Measurements from ENCODE around the gene DHX35.

DNA sequence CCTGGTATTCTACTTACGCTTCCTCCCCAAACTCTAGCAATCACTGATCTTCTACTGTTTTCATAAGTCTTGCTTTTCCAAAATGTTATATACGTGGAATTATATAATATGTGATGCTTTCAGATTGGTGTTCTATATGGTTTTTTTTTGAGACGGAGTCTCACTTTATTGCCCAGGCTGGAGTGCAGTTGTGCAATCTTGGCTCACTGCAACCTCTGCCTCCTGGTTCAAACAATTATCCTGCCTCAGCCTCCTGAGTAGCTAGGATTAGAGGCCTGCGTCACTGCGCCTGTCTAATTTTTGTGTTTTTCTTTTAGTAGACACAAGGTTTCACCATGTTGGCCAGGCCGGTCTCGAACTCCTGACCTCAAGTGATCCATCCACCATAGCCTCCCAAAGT, 46.8 kb upstream of the DHX35 start:
- no peak for TF ChIP-seq PATZ1 (CRISPR knock-in tag; IDR thresholded peaks at IDR 0.05; ENCODE audit: borderline replicate concordance)
- no peak for TF ChIP-seq OSR1 (CRISPR knock-in tag; IDR thresholded peaks at IDR 0.05)
- TF ChIP-seq ZNF70 (CRISPR knock-in tag; IDR thresholded peaks at IDR 0.05): no peak
- no peak for TF ChIP-seq ZNF8 (CRISPR knock-in tag; IDR thresholded peaks at IDR 0.05)
- no peak for TF ChIP-seq ARNTL (CRISPR knock-in tag; IDR thresholded peaks at IDR 0.05; ENCODE audit: borderline replicate concordance, low read depth)
- no peak for TF ChIP-seq RARB (CRISPR knock-in tag; IDR thresholded peaks at IDR 0.05)
- no peak for TF ChIP-seq CREB5 (CRISPR knock-in tag; IDR thresholded peaks at IDR 0.05; ENCODE audit: low read depth)
- TF ChIP-seq BACH2 (CRISPR knock-in tag; IDR thresholded peaks at IDR 0.05; ENCODE audit: borderline replicate concordance): no peak
- TF ChIP-seq TSHZ2 (CRISPR knock-in tag; IDR thresholded peaks at IDR 0.05): no peak
- no peak for TF ChIP-seq SNAI2 (CRISPR knock-in tag; IDR thresholded peaks at IDR 0.05)
- no peak for TF ChIP-seq ZFP3 (CRISPR knock-in tag; IDR thresholded peaks at IDR 0.05)
- no peak for TF ChIP-seq PPARA (CRISPR knock-in tag; IDR thresholded peaks at IDR 0.05; ENCODE audit: borderline replicate concordance)
- TF ChIP-seq ESRRG (CRISPR knock-in tag; IDR thresholded peaks at IDR 0.05): no peak
- no peak for TF ChIP-seq ZFP30 (CRISPR knock-in tag; IDR thresholded peaks at IDR 0.05)
